WERI-Rb-1 (cell line): ENCODE data around the gene CDH23.

Source experiments
- DNase-seq: peaks from one replicate; pipeline ENCODE4 v3.0.0-alpha.2; 2020
- H3K27ac ChIP-seq: fragments of 250-450 bp; sonication (Bioruptor Pico); 2 replicates; pipeline ENCODE4 v1.5.1; 2020; ENCODE audit warnings: mild to moderate bottlenecking, moderate library complexity
- H3K27me3 ChIP-seq: fragments of 250-450 bp; sonication (Bioruptor Pico); 2 replicates; pipeline ENCODE4 v1.5.1; 2021; ENCODE audit warnings: mild to moderate bottlenecking, low read depth, moderate library complexity; ENCODE audit not compliant: insufficient read depth, severe bottlenecking
- H3K36me3 ChIP-seq: fragments of 250-450 bp; sonication (Bioruptor Pico); 2 replicates; pipeline ENCODE4 v1.5.1; 2020; ENCODE audit warnings: mild to moderate bottlenecking, moderate library complexity
- H3K4me3 ChIP-seq: 2 replicates; pipeline ENCODE4 v1.5.1; 2011; ENCODE audit warnings: low read depth, mild to moderate bottlenecking, control low read depth, low read length
- H3K9me3 ChIP-seq: fragments of 250-450 bp; sonication (Bioruptor Pico); 2 replicates; pipeline ENCODE4 v1.5.1; 2021; ENCODE audit warnings: mild to moderate bottlenecking, moderate library complexity; ENCODE audit not compliant: severe bottlenecking
- TF ChIP-seq, protein P1 (sequence below): IDR thresholded peaks from 2 replicates; pipeline ENCODE4 v1.5.1; 2011; ENCODE audit warnings: low read depth, mild to moderate bottlenecking, control low read depth, inconsistent platforms, low read length

The CDH23 gene

DNA sequence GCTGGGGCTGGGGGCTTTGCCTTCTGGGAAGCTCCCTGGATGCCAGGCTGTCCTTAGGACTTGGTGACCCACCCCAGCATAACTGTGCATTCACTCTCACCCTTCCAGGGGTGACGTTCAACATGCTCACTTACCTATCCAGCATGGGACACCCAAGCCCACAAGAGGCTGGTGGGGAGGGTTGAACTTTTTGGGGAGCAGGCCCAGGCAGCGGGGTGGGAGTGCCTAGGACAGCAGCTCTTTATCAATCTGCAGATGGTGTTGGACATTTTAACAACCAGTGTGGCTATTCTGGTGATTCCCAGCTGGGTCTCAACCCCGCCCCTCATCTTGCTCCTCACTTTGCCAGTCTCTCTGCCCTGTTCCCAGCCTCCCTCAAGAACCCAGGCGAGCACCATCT, 86.4 kb downstream of the CDH23 start:
- H3K27me3 ChIP-seq = no peaks in the 10 kb centered on the region
- peak overlapping the region; percentile 37 for H3K27ac ChIP-seq
- H3K4me3 ChIP-seq = no peak overlapping the region
- no peak for DNase-seq
- peaks cover under 1% of the 10 kb centered on the region for H3K9me3 ChIP-seq
- TF ChIP-seq, protein P1, sequence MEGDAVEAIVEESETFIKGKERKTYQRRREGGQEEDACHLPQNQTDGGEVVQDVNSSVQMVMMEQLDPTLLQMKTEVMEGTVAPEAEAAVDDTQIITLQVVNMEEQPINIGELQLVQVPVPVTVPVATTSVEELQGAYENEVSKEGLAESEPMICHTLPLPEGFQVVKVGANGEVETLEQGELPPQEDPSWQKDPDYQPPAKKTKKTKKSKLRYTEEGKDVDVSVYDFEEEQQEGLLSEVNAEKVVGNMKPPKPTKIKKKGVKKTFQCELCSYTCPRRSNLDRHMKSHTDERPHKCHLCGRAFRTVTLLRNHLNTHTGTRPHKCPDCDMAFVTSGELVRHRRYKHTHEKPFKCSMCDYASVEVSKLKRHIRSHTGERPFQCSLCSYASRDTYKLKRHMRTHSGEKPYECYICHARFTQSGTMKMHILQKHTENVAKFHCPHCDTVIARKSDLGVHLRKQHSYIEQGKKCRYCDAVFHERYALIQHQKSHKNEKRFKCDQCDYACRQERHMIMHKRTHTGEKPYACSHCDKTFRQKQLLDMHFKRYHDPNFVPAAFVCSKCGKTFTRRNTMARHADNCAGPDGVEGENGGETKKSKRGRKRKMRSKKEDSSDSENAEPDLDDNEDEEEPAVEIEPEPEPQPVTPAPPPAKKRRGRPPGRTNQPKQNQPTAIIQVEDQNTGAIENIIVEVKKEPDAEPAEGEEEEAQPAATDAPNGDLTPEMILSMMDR = no peak
- peaks cover 25% of the 10 kb centered on the region for H3K36me3 ChIP-seq

DNA sequence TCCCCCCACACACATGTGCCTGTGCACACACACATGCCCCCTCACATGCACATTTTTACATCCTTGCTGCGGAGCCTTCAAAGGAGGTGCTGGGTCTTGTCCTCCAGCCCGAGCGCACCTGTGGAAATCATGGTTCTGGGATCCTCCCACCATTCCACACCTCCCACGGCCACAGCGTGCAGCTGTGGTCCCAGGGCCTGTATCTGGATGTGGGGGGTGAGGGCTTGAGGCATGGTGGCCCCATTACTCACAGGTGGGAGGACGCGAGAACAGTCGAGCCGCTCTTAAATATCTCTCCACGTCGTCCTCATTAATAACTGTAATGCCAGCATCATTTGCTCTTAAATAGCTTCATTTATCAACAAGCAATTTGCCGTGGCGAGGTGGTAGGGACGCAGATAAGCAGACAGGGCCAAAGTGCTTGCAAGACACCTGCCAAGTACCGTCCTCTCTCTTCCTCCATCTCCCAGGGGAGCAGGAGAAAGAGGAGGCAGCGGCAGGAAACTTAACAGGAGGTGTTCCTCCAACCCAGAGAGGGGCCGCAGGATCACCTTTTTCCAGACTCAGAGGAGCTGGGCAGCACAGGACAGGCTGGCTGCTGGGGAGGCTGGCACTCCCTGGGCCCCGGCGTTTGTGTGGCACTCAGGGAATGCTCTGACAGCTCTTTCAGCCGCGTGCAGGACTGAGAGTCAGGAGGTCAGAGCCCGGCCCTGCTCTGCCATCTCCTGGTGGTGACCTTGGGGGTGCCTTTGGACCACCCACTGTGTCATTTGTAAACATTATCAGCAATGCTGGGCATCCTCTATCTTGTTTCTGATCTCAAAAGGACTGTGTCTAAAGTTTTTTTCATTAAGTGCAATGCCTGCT, 87.4 kb downstream of the CDH23 start:
- DNase-seq = no peak
- Histone ChIP-seq H3K4me3 (no peak overlapping the region), H3K27me3 (no peaks in the 10 kb centered on the region), H3K27ac (no peak overlapping the region), H3K9me3 (peaks cover 9% of the 10 kb centered on the region), H3K36me3 (peaks cover 23% of the 10 kb centered on the region)
- TF ChIP-seq, protein P1 = no peak

DNA sequence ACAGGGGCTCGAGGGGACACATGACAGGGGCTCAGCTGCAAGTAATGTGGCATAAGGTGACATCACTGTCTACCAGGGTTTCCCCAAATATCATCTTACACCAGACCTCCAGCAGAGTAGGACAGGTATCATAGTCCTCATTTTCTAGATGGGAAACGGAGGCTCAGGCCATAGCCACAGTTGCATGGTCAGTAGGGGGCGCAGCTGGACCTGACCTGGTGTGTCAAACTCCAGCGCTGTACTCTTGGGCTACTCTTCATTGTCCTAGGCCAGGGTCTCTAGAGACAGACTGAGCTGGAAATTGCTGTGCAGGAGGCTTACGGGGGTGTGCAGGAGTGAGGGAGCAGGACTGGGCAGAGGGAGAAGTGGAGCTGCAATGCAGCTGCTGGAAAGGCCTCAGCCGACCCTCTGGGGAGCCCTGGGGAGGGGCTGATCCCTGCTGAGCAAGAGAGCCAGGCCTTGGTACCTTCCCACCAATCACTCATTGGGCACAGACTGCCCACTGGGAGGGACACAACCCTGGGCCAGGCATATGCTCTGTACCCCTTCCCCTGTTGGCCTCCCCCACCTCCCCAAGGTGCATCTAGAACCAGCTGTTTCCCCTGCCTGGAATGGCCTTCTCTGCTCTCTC, 89.9 kb downstream of the CDH23 start:
- H3K27me3 ChIP-seq = no peaks in the 10 kb centered on the region
- no peak overlapping the region for H3K27ac ChIP-seq
- H3K4me3 ChIP-seq = no peak overlapping the region
- TF ChIP-seq, protein P1 = peak; percentile 90
- peaks cover 11% of the 10 kb centered on the region for H3K9me3 ChIP-seq
- H3K36me3 ChIP-seq = peaks cover 37% of the 10 kb centered on the region
- peak; percentile 86 for DNase-seq

DNA sequence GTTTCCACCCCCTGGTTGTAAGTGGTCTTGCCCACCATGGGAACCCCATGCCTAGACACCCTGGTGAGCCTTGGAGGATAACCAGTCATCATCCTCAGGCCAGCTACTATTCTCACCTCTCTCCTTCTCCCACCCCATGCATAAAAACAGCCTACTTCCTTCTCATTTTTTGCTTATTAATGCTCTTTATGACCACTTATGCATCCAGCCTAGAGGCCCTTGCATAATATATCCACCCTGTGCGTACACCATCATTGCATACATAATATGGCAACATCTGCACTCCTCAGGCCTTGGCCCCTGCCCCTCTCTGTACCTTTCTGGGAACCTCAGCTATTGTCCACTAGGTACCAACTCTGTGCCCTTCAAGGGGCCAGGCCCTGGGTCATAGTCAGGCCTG, 91.0 kb downstream of the CDH23 start:
- TF ChIP-seq, protein P1 = no peak
- no peak for DNase-seq

DNA sequence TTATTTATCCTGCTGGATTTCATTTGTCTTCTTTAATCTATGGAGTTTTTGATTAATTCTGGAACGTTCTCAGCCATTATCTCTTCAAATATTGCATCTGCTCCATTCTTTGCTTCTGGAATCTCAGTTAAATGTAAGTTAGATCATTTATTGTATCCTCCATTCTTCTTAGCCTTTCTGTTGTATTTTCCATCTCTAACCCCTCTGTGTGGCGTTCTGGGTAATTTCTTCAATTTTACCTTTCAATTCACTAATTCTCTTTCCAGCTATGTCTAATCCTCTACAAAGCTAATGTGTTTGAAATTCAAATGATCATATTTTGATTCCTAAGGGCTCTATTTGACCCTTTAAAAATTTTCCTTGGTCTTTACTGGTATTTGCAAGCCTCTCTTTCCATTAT, 92.4 kb downstream of the CDH23 start:
- Histone ChIP-seq H3K9me3 (peaks cover 11% of the 10 kb centered on the region), H3K4me3 (no peak overlapping the region), H3K27ac (no peak overlapping the region), H3K36me3 (peaks cover 56% of the 10 kb centered on the region), H3K27me3 (no peaks in the 10 kb centered on the region)
- no peak for DNase-seq
- TF ChIP-seq, protein P1 = no peak

More for the DNA sequence above, 91.0 kb downstream of the CDH23 start:
- H3K27me3 ChIP-seq = no peaks in the 10 kb centered on the region
- no peak overlapping the region for H3K27ac ChIP-seq
- H3K9me3 ChIP-seq = peaks cover 11% of the 10 kb centered on the region
- no peak overlapping the region for H3K4me3 ChIP-seq
- H3K36me3 ChIP-seq = peaks cover 47% of the 10 kb centered on the region
